GF-D8 (cell line): ENCODE data around the gene CNGB1.
"Not testable (repeated sequence)": the region's sequence is repeated elsewhere in the genome, so short reads cannot be mapped to it uniquely, and the experiment has no call there.

ENCODE experiments used
- DNase-seq: peaks from one replicate; lab custom pipeline; 2025; lab: John Stamatoyannopoulos, UW

The CNGB1 gene

DNA sequence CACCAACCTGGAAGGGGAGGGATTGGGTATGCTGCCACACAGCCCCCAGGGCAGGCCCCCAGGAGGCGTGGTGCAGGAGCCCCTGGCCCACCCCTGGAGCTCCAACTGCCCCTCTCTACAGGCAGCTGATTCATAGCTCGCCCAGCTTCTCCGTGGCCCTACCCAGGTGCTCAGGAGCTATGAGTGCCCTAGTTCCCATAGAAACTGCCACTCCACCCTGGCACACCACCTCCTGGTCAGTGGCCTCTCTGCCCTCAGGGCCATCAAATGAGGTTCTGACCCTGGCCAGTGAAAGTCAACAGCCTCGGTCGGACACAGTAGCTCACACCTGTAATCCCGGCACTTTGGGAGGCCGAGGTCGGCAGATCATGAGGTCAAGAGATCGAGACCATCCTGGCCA, 18.0 kb downstream of the CNGB1 start:
- DNase-seq, result no peak

DNA sequence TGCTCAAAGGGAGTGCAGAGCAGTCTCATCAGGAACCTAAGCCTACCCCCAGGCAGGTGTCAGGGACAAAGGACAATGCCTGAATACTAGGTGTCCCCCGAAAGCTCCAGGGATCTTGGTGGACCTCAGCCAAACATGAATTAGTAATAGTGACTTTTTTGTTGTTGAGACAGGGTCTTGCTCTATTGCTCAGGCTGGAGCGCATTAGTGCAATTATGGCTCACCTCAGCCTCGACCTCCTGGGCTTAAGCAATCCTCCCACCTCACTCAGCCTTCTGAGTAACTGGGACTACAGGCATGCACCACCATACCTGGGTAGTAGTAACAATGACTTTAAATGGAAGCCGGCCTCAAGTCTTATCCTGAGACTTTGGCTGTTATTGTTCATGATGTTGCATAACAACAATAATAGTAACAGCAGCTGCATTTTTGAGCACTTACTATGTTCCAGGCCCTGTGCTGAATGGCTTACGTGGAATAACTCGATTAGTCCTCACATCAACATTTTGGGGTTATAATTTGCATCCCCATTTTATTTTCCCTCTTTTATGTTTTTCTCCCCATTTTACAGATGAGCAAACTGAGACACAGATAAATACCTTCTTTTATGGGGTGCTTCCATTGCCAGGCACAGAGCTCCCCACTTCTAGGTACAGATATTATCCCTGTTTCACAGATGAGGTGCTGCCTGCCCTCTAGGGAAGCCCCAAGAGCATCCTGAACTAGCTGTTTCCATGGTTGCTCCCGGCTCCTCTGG, 19.5 kb downstream of the CNGB1 start:
- no peak for DNase-seq

DNA sequence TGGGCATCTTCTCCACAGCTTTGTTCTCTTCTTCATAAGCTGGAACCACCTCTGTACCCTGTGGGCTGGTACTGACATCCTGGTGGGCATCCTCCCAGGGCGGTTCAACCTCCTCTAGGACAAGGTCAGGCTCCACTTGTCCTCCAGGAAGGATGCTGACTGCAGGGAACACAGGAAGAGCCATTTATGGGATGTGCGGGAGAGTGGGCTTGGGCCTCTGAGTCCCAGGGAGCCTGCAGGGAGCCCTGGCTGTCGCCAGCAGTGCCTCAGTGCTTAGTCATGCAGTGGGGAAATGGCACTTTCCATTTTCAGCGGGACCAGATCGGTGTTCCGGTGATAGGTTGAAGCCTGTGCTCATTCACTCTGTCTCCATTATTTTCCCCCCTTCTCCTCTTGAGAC, 20.5 kb downstream of the CNGB1 start:
- DNase-seq, result no peak

DNA sequence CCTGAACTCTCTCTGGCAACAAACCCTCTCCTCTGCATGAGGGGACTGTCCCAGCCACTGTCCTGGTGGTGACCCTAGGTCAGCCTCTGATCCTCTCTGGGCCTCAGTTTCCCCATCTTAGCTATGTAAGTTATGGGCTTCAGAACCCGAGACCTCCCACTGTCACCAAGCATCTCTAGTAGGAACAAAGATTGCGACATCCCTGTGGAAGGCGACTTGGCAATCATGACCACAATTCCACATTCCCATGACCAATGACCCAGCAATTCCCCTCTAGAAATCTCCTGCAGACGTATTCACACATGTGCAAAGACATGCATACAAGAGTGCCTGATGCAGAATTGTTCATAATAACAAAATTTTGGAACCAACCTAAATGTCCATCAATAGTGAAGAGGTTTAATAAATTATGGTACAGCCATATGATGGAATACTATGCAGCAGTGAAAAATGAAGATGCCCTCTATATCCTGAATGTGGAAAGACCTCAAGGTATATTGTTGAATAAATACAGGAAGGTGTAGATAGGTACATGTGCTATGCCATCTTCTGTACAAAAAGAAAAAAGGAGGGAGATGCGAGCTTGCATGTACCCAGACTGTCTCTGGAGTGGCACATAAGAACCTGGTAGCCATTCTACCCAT, 21.2 kb downstream of the CNGB1 start:
- no peak for DNase-seq

DNA sequence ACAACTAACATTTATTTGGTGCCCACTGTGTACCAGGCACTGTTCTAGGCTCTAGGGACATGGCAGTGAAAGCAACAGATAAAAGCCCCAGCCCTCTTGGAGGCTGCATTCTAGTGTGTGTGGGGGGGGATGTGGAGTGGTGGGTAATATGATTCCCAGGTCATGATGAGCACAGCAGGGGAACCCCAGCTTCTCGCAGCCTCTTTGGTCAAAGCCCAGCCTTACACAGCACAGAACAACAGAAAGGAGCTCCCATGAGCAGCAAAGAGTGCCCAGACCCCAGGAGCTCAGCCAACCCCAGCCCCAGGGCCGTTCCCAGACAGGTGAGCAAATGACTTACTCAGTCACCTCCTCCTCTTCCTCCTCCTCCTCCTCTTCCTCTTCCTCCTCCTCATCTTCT, 21.9 kb downstream of the CNGB1 start:
- no peak for DNase-seq

DNA sequence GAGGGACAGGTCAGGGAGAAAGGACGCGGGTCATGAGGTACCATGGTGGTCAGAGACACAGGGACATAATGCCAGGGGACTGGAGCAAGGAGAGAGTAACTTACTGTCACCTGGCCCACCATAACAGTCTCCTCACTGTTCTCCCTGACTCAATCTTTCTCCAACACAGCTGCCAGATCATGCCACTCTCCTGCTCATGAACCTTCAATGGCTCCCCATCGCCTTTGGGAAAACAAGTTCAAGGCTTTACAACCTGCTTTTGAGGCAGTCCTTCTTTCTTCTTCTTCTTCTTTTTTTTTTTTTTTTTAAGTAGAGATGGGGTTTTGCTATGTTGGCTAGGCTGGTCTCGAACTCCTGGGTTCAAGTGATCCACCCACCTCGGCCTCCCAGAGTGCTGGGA, 22.9 kb downstream of the CNGB1 start:
- DNase-seq, result no peak

DNA sequence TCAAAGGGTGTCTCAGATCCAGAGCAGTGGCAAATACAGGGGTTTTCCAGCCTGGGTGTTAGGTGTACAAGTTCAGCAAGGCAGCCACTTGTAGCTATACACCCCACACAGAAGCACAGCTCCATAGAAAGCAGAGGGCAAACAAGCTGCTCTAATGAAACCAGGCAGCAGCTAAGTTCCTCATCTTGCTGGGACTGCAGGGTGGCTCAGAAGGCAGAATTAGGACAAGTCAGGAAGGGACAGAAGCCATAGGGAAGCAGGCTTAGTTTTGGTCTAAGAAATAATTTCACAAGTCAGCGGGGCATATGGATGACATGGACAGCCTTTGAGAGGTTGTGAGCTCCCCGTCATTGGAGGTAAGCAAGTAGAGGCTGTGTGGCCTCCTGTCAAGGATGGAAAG, 23.7 kb downstream of the CNGB1 start:
- no peak for DNase-seq

DNA sequence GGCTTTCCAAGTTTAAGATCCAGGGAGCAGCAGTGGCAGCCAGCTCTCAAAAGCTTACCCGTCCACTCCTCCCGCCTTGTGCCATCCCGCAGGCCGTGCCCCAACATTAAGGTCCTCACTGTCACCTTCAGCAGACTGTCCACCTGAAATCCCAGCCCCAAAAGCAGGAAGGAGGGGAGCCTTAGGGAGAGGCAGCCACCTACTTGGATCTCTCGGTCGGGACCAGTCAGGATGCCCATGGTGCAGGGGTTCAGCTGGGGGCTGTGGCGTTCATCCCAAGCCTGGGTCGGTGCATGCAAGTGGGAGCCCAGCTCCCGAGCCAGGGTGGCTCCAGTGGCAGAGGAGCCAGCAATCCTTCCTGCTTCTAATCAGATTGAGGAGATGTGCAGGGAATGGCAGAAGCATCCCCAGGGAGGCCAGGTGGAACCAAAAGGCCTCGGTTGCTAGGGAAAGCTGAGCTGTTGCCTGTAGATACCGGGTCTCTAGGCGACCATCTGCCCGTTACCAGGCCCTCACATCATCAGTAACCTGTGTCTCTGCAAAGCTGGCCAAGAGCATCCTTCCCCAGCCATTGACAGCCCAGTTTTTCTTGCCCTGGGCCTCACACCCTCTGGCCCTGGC, 24.6 kb downstream of the CNGB1 start:
- no peak for DNase-seq

DNA sequence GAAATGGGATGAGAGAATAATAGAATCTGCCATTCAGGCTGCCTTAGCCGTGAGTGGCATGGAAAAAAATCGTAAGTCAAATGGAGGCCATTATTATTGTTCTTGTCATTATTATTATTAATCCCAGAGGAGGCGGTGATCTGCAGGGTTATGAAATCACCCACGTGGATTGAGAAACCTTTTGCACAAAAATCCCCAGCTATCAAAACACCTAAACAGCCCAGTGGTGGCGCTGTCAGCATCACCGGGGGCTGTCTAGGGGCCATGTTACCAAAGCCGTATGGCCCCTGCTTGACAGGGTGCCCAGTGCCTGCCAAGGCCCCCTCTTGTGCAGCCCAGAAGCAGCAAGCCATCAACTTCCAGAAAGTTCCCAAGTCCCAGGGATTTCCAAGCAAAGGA, 25.2 kb downstream of the CNGB1 start:
- no peak for DNase-seq

DNA sequence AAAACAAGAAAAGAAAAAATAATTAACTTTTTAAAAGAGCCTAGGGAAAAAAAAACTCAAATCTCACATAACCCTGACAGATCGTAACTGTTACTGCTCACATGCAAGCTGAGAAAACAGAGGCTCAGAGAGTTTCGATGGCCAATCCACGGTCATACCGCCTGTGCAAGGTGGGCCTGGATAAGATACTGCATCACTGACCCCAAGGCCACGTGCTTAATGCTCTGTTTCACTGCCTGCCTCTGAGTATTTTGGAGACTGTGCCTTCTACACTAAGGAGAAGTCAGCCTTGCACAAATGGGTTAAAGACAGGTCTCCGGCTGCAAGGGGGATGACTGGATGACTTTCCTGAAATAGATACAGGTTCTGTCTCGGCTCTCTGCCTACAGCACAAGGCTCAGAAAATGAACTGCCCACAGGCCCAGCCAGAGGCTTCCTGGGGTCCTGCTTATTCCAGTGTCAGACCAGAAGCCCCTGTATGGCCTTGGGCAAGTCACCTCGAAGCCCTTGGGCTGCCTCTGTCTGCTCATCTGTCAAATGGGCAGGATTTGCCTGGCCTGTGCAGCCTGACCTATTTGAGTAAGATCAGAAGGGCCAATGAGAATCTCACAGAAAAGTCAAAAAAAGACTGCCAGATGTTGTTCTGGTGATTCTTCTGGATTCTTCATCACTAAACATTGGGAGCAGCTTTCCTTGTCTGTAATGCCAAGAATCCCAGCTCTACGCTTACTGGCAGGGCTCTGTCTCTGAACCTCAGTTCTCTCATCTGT, 25.8 kb downstream of the CNGB1 start:
- DNase-seq, result no peak

DNA sequence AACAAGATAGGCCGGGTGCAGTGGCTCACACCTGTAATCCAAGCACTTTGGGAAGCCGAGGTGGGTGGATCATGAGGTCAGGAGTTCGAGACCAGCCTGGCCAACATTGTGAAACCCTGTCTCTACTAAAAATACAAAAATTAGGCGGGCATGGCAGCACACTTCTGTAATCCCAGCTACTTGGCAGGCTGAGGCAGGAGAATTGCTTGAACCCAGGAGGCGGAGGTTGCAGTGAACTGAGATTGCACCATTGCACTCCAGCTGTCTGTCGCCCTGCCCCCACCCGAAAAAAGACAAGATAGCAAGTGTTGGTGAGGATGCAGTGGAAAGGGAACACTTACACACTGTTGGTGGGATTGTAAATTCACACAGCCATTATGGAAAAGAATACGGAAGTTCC, 27.5 kb downstream of the CNGB1 start:
- DNase-seq, result not testable (repeated sequence)

DNA sequence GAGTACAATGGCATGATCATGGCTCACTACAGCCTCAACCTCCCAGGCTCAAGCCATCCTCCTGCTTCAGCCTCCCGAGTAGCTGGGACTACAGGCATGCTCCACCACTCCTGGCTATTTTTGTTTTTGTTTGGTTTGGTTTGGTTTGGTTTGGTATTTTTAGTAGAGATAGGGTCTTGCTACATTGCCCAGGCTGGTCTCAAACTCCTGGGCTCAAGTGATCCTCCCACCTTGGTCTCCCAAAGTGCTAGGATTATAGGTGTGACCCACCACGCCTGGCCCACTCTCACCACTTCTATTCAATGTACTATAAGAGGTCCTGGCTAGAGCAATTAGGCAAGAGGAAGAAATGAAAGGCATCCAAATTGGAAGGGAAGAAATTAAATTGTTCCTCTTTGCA, 29.0 kb downstream of the CNGB1 start:
- DNase-seq, result not testable (repeated sequence)

DNA sequence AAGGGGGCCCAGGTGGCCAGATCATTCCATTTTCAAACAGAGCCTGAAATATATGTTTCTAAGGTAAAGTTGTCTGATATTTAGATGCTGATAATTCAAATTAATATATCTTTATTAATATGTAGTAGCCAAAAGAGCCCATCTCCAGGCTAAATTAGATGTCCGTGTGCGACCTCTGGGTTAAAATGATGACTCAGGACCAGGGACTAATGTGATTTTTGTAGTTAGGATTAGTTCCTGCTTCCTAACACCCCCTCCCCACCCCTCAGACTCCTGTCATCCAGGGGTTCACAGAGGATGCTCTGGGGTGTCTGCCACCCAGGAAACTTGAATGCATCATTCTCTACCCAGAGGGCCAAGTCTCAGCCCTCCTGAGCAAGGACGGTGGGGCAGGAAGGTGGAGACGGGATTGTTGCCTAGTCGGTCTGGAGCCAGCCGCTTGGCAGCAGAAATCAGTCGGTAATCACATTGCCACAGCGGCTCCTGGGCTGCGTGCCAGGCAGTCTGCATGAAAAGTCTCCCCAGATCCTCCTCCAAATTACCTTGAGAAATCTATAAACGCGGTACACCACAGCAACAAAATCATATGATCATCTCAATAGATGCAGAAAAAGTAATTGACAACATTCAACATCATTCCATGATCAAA, 29.8 kb downstream of the CNGB1 start:
- DNase-seq, result no peak

DNA sequence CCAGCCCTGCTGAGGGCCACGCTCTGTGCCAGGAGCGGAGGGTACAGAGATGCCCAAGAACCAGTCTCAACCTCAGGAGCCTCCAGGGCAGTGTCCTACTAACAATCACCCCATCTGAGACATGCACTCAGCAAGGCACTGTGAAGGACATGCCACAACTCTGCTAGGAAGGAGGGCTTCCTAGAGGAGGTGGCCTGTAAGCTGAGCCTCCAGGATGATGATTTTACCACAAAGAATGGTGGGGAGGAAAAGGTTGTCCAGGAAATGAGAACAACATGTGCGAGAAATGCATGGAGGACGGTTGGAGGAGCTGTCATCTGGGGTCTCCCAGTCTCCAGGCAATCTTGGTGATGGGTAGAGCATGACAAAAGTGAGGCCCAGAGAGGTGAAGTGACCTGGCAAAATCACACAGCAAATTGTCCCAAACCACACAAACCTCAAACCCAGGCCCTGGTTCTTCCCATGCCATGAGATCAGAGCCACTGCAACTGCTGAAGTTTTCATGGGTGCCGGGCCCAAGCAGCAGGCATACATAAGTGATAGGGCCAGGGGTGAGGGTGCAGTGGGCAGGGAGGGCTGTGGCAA, 30.5 kb downstream of the CNGB1 start:
- no peak for DNase-seq

DNA sequence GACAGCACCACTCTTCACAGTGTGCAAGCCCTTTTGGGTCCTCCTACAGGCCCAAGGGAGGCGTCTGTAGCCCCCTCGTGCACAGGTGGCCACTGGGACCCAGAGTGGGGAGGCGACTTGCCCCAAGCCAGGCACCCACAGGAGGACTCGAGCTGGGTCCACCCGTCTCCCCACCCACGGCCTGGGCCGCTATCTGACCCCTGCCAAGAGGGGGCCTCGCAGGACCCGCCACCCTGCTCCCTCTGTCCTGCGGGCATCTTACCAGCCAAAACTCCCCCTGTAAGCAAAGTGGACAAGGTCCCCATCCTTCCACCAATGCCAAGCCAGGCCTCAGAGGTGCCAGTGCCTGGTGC, 31.1 kb downstream of the CNGB1 start:
- DNase-seq, result no peak

DNA sequence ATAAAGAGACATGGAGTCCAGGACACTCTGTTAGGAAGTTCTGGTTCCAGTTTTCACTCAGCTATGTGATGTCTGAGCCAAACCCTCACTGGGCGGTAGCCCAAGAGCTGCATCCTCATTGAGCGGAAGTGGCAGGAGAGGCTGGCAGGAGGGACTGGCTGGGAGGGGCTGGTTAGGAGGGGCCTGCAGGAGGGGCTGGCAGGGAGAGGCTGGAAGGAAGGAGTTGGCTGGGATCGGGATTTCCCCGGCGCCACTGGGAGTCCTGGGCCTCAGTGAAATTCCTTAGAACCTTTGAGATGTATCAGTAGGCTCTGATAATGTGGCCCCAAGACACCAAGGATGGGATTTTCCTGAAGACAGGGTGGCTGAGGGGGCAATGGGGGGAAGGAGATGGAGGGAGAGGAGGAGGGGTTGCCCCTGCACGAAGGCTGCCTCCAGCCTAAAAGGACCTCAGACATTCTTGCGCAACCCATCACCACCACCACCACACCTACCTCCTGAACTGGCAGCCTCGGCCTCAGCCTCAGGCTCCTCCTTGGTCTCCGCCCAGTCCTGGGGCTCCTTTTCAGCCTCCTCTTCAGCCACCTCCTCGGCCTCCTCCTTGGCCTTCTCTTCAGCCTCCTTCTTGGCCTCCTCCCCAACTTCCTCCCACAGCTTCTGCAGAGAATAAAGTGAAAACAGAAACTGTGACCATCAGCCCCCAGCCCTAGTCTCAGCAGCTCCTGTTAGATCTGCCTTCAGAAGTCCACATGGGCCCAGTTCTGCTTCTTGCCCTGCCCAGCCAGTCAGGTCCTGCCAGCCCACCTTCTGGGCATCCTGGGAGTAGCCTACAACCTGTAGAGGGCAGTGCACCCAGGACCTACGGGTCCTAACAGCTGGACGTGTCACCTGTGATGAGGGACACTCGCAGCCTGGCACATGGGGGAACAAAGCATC, 31.7 kb downstream of the CNGB1 start:
- DNase-seq, result no peak

DNA sequence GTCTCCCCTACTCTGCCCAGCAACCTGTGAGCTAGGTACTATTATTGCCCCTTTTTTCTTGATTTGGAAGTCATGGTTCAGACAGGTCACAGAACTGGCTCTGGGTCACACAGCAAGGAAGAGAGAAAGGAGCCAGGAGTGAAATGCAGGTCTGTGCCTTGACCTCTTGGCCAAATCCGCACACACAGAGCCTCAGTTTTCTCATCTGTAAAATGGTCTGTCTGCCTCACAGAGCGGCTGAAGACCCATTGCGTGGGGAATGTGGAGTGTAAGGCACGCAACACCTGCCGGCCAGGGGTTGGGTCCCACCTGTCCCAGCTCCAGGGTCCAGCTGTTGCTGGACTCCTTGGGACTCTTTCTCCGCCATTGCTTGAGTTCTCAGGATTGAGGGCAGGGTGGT, 32.4 kb downstream of the CNGB1 start:
- no peak for DNase-seq

DNA sequence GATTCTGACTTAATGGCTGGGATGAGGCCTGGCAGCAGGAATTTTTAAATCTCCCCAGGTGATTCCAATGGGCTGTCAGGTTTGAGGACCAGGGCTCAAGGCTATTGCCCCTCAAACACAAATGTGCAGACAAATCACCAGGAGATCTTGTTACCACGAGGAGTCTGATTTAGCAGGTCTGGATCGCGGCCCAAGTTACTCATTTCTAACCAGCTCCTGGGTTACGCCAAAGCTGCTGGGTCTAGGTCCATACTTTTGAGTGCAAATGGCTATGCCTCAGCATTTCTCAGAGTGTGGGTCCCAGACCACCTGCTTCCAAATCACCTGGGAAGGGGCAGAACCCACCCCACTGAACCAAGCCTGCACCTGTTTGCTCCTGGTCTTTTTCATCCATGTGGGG, 33.1 kb downstream of the CNGB1 start:
- no peak for DNase-seq

DNA sequence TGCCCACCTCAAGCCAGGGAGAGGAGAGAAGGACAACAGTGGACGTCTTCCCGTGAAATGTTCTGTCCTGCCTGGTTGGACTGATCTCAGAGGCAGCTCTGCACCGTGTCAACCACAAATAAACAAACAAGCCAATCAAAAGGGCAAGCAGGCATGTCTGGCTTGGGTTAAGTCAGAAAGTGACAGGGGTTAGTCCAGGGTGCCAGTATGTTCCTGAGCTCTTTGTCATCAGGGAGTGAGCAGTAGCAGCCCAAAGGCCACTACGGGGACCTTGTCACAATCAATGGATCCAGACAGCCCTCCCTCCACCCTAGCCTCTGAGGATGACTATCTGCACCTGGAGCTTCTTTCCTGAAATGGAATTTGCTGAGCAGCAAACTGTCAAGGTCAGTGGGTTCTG, 35.0 kb downstream of the CNGB1 start:
- no peak for DNase-seq

DNA sequence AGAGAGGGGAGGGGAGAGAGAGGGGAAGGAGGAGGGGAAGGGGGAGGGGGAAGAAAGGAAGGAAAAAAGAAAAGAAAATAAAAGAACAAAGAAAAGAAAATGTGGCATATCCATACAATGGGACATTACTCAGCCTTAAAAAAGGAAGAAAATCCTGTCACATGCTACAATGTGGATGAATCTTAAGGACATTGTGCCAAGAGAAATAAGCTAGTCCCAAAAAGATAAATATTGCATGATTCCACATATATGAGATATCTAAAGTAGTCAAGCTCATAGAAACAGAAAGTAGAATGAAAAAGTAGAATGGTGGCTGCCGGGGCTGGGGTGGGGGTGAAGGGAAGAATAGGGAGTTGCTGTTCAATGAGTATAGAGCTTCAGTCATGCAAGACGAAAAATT, 40.4 kb downstream of the CNGB1 start:
- DNase-seq, result no peak

DNA sequence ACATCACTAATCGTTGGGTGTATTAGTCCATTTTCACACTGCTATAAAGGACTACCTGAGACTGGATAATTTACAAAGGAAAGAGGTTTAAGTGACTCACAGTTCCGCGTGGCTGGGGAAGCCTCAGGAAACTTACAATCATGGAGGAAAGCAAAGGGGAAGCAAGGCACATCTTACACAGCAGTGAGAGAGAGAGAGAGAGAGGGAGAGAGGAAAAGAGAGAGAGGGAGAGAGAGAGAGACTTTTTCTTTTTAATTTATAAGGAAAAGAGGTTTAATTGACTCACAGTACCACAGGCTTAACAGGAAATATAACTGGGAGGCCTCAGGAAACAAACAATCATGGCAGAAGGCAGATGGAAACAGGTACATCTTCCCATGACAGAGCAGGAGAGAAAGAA, 41.7 kb downstream of the CNGB1 start:
- no peak for DNase-seq
